Muscle layer of colon (tissue), 2 donors: ENCODE results near the gene NELL2.
"Not testable (repeated sequence)": the region's sequence is repeated elsewhere in the genome, so short reads cannot be mapped to it uniquely, and the experiment has no call there.

Experiments
- H3K27ac ChIP-seq: one replicate; pipeline ENCODE4 v1.7.0; 2013; ENCODE audit warnings: low read depth, mild to moderate bottlenecking, low read length, moderate library complexity
- H3K27me3 ChIP-seq, 2 donors: one replicate each; pipeline ENCODE4 v1.7.0; 2013; ENCODE audit warnings: low read length in 2 of 2, mild to moderate bottlenecking in 2 of 2; ENCODE audit not compliant: insufficient read depth in 2 of 2, control insufficient read depth in 1 of 2
- H3K36me3 ChIP-seq: one replicate; pipeline ENCODE4 v1.7.0; 2013; ENCODE audit warnings: mild to moderate bottlenecking, low read length; ENCODE audit not compliant: insufficient read depth
- H3K4me1 ChIP-seq: one replicate; pipeline ENCODE4 v1.7.0; 2013; ENCODE audit warnings: mild to moderate bottlenecking, low read length; ENCODE audit not compliant: insufficient read depth
- H3K4me3 ChIP-seq, 2 donors: one replicate each; pipeline ENCODE4 v1.7.0; 2013; ENCODE audit warnings: low read length in 2 of 2, low read depth in 1 of 2, mild to moderate bottlenecking in 1 of 2, moderate library complexity in 1 of 2
- H3K9ac ChIP-seq: one replicate; pipeline ENCODE4 v1.7.0; 2013; ENCODE audit warnings: low read length
- H3K9me3 ChIP-seq: one replicate; pipeline ENCODE4 v1.7.0; 2013; ENCODE audit warnings: mild to moderate bottlenecking, low read length
- donor health status: abdominal sarcoma.
- donor health status: Adenocarcinoma of cecum.

NELL2 gene

GRCh38 chr12:44720265-44720664 lies 155.8 kb downstream of the NELL2 start:
- H3K9ac ChIP-seq, result no peak overlapping the region
- H3K4me3 ChIP-seq, result no peak overlapping the region
- no peaks in the 10 kb centered on the region for H3K4me1 ChIP-seq
- H3K27ac ChIP-seq, result no peak overlapping the region
- H3K36me3 ChIP-seq, result no peaks in the 10 kb centered on the region
- no peaks in the 10 kb centered on the region for H3K27me3 ChIP-seq
- H3K9me3 ChIP-seq, result no peaks in the 10 kb centered on the region

GRCh38 chr12:44717612-44718011 lies 158.5 kb downstream of the NELL2 start:
- no peak overlapping the region for H3K27ac ChIP-seq
- H3K4me3 ChIP-seq, result no peak overlapping the region
- H3K9ac ChIP-seq, result no peak overlapping the region
- H3K36me3 ChIP-seq, result no peaks in the 10 kb centered on the region
- H3K4me1 ChIP-seq, result no peaks in the 10 kb centered on the region
- H3K27me3 ChIP-seq, result no peaks in the 10 kb centered on the region
- no peaks in the 10 kb centered on the region for H3K9me3 ChIP-seq

- H3K36me3 ChIP-seq, result no peaks in the 10 kb centered on the region
- H3K27ac ChIP-seq, result no peak overlapping the region
- no peak overlapping the region for H3K4me3 ChIP-seq
- no peaks in the 10 kb centered on the region for H3K9me3 ChIP-seq
- no peaks in the 10 kb centered on the region for H3K27me3 ChIP-seq
- no peak overlapping the region for H3K9ac ChIP-seq
- H3K4me1 ChIP-seq, result no peaks in the 10 kb centered on the region
Observed at GRCh38 chr12:44716711-44717110, 159.4 kb downstream of the NELL2 start.

- H3K27me3 ChIP-seq, result no peaks in the 10 kb centered on the region
- H3K9me3 ChIP-seq, result no peaks in the 10 kb centered on the region
- H3K36me3 ChIP-seq, result no peaks in the 10 kb centered on the region
- no peak overlapping the region for H3K4me3 ChIP-seq
- H3K4me1 ChIP-seq, result no peaks in the 10 kb centered on the region
- no peak overlapping the region for H3K9ac ChIP-seq
- no peak overlapping the region for H3K27ac ChIP-seq
Observed at GRCh38 chr12:44711736-44712135, 164.4 kb downstream of the NELL2 start.

GRCh38 chr12:44709166-44709565 lies 166.9 kb downstream of the NELL2 start:
- Histone ChIP-seq H3K4me3 (no peak overlapping the region), H3K27ac (no peak overlapping the region), H3K9me3 (no peaks in the 10 kb centered on the region), H3K36me3 (no peaks in the 10 kb centered on the region), H3K4me1 (no peaks in the 10 kb centered on the region), H3K9ac (no peak overlapping the region), H3K27me3 (no peaks in the 10 kb centered on the region)

- Histone ChIP-seq H3K4me3 (no peak overlapping the region), H3K9ac (no peak overlapping the region), H3K36me3 (no peaks in the 10 kb centered on the region), H3K27me3 (no peaks in the 10 kb centered on the region), H3K4me1 (no peaks in the 10 kb centered on the region), H3K27ac (no peak overlapping the region), H3K9me3 (no peaks in the 10 kb centered on the region)
Observed at GRCh38 chr12:44708218-44708617, 167.9 kb downstream of the NELL2 start.

GRCh38 chr12:44703182-44703910 lies 172.8 kb downstream of the NELL2 start:
- no peak overlapping the region for H3K27ac ChIP-seq
- H3K27me3 ChIP-seq, result no peaks in the 10 kb centered on the region
- no peaks in the 10 kb centered on the region for H3K36me3 ChIP-seq
- no peaks in the 10 kb centered on the region for H3K9me3 ChIP-seq
- no peak overlapping the region for H3K9ac ChIP-seq
- H3K4me3 ChIP-seq, result no peak overlapping the region
- H3K4me1 ChIP-seq, result no peaks in the 10 kb centered on the region

GRCh38 chr12:44697511-44697910 lies 178.6 kb downstream of the NELL2 start:
- Histone ChIP-seq H3K9ac (no peak overlapping the region), H3K4me3 (no peak overlapping the region), H3K27me3 (no peaks in the 10 kb centered on the region), H3K36me3 (no peaks in the 10 kb centered on the region), H3K27ac (no peak overlapping the region), H3K9me3 (no peaks in the 10 kb centered on the region), H3K4me1 (no peaks in the 10 kb centered on the region)

GRCh38 chr12:44696542-44696941 lies 179.6 kb downstream of the NELL2 start:
- Histone ChIP-seq H3K9ac (no peak overlapping the region), H3K27ac (no peak overlapping the region), H3K4me3 (no peak overlapping the region), H3K27me3 (no peaks in the 10 kb centered on the region), H3K9me3 (no peaks in the 10 kb centered on the region), H3K4me1 (no peaks in the 10 kb centered on the region), H3K36me3 (no peaks in the 10 kb centered on the region)

GRCh38 chr12:44694017-44694416 lies 182.1 kb downstream of the NELL2 start:
- Histone ChIP-seq H3K9me3 (no peaks in the 10 kb centered on the region), H3K4me1 (no peaks in the 10 kb centered on the region), H3K36me3 (no peaks in the 10 kb centered on the region), H3K9ac (no peak overlapping the region), H3K27me3 (no peaks in the 10 kb centered on the region), H3K27ac (no peak overlapping the region), H3K4me3 (no peak overlapping the region)

GRCh38 chr12:44689587-44689986 lies 186.5 kb downstream of the NELL2 start:
- Histone ChIP-seq H3K9ac (no peak overlapping the region), H3K36me3 (no peaks in the 10 kb centered on the region), H3K27me3 (no peaks in the 10 kb centered on the region), H3K27ac (no peak overlapping the region), H3K4me3 (no peak overlapping the region), H3K9me3 (no peaks in the 10 kb centered on the region), H3K4me1 (no peaks in the 10 kb centered on the region)

GRCh38 chr12:44686821-44687432 lies 189.2 kb downstream of the NELL2 start:
- not testable (repeated sequence) for H3K9me3 ChIP-seq, H3K27ac ChIP-seq, H3K36me3 ChIP-seq, H3K4me1 ChIP-seq, H3K27me3 ChIP-seq, H3K4me3 ChIP-seq, H3K9ac ChIP-seq
